HG03378 (cell line): Measurements from ENCODE around the gene OR14A2.
"Not testable (repeated sequence)": the region's sequence is repeated elsewhere in the genome, so short reads cannot be mapped to it uniquely, and the experiment has no call there.

Experiments
- ATAC-seq: cut with Tn5 transposase; IDR thresholded peaks from one replicate; pipeline ENCODE4 v1.9.1; 2021; ENCODE audit warnings: mild to moderate bottlenecking, moderate library complexity; ENCODE audit not compliant: unreplicated experiment

OR14A2 gene

GRCh38 chr1:247748041-247748440, at the start of gene OR14A2:
Gene OR14A2 (minus strand): TSS chr1:247748141.
- no peak for ATAC-seq

GRCh38 chr1:247797518-247797917, 49.6 kb upstream of the OR14A2 start:
- no peak for ATAC-seq

DNA sequence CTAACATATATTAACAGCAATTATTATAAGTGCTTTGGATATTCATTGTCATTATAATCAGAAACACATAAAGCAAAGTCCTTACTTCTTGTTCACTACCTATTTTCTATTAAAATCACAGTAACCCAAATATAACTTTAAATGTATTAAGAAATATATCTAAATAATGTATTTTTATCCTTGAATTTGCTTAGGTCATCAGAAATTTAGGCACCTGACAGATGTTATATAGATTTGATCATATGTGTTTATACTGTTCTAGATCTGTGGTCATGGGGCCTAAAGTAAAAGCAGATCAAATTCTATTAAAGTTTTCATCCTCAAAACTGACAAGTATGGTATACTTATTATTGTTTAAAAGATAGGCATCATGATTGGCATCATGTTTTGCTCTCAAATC, 21.7 kb upstream of the OR14A2 start:
- no peak for ATAC-seq

GRCh38 chr1:247760456-247760855, 12.5 kb upstream of the OR14A2 start, which contains the start of gene OR1C1:
Gene OR1C1 (minus strand): TSS chr1:247760556. CDS start chr1:247758406, 2,150 bp downstream.
- no peak for ATAC-seq

- not testable (repeated sequence) for ATAC-seq
These were observed 6.4 kb upstream of the OR14A2 start for GRCh38 chr1:247754311-247754710.

GRCh38 chr1:247749870-247750269, 1.9 kb upstream of the OR14A2 start:
- ATAC-seq: no peak

DNA sequence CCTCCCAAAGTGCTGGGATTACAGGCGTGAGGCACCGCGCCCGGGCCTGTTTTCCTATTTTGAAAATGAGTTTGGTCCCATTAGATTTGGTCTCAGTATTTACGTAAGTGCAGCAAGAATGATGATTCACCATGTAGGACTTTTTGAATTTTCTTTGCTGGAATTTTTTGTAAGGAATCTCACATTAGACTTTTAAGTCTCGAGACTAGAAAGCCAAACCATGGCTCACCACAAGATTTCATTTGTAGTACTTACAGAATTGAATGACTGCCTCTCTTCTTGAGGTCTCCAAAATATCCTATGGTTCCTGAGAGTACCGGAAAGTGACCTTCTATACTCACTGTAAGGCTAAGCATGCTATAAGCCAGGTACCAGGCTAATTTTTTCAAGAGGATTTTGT, 325 bp downstream of the OR14A2 start:
- no peak for ATAC-seq

- ATAC-seq: no peak
These were observed 1.5 kb downstream of the OR14A2 start for GRCh38 chr1:247746391-247746935.

GRCh38 chr1:247742215-247742760, 5.7 kb downstream of the OR14A2 start:
- not testable (repeated sequence) for ATAC-seq

DNA sequence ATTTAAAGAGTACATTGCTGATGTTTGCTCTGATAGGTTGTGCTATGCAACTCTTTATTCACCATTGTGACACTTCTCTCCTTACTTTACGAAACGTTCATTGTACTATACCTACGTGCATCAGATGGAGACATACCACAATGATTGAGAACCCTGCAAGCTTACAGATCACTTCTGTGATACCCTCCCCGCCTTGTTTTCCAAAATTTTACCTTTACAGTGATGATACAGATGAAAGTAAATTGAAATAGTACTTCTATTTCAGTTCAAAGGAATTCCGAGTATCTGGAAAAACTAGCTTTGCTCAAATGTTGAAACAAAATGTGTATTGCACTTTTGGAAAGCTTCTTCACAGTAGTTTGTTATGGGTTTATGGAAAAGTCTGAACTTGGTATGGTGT, 6.2 kb downstream of the OR14A2 start:
- no peak for ATAC-seq

- no peak for ATAC-seq
These were observed 7.2 kb downstream of the OR14A2 start for GRCh38 chr1:247740721-247741120.

GRCh38 chr1:247738315-247738714, 9.6 kb downstream of the OR14A2 start, which contains the start of gene OR14K1:
Gene OR14K1 (plus strand): TSS chr1:247738615. CDS start chr1:247738615, 0 bp downstream.
- ATAC-seq: no peak

DNA sequence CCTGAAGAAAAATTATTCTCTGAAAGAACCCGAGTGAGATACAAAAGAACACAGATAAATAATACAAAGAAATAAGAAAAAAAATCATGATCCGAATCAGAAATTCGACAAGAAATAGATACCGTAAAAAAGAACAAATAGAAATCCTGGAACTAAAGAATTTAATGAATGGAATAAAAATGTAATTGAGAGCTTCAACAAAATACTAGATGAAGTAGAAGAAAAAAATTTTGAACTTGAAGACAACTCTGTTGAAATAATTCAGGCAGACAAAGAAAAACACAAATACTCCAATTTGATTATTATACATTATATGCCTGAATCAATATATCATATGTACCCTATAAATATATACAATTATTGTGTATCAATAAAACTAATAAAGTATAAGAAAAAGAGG, 26.7 kb downstream of the OR14A2 start:
- ATAC-seq: no peak

DNA sequence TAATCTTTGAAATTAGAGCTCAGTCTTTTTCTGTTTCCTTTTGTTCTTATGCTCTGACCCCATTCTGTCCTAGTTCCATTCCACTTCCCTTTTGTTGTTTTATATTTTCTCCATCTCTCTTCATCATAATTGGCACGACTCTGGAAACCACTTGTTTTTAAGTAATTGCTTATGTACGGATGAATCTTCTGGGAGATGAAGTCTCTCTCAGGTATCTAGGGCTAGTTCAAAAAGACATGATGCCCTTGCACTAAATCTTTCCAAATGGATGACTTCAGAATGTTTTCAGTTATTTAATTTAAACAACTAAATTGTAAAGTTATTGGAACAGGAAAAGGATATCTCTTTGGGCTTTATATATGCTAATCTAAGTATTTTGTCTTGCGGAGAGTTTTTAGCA, 31.4 kb downstream of the OR14A2 start, which contains the start of gene OR6F1:
Gene OR6F1 (minus strand): TSS at position 101 of the 400 bp plus-strand sequence. CDS start 3,891 bp downstream, outside the sequence.
- ATAC-seq: no peak

- no peak for ATAC-seq
These were observed 34.2 kb downstream of the OR14A2 start for GRCh38 chr1:247713753-247714152.

DNA sequence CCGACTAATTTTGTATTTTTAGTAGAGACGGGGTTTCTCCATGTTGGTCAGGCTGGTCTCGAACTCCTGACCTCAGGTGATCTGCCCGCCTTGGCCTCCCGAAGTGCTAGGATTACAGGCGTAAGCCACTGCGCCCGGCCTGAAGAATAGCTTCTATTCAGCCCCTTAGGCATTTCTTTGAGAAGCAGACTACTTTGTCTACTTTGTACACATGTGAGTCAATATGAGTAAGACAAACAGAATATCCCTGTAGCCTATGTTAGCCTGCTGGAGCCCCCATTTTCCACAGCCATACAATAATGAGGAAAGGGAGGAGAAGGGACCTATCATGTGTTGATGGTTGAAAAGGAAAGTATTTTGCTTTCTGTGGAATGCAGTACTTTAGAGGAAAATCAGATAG, 37.3 kb downstream of the OR14A2 start:
- ATAC-seq: not testable (repeated sequence)

GRCh38 chr1:247701338-247701737, 46.6 kb downstream of the OR14A2 start:
- no peak for ATAC-seq

DNA sequence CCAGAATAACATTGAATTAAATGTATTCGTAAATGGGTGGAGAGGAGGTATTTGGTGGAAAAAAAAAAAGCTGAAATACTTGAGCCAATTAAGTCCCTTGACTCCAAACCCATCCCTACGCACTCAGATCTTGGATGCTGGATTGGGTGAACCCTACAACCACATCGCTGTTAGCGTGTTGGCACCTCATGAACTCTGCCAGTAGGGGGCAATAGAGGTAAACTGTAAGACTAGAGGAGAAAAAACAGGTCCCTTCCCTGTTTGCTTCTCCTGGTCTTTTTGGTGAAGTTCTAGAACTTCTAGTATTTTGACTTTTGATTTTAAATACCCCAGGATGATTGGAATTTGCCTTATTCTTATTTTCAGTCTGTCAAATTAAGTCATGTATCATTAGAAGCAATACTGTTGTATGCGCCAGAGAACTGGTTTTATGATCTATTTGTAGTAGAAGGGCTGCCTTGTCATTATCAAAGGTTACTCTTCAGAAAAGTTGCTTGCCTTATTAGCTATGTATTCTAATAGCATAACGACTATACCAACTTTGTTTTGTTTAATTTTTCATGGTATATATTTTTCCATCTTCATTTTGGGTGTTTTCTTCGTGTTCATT, 66.5 kb downstream of the OR14A2 start:
- peak; percentile 94 for ATAC-seq

DNA sequence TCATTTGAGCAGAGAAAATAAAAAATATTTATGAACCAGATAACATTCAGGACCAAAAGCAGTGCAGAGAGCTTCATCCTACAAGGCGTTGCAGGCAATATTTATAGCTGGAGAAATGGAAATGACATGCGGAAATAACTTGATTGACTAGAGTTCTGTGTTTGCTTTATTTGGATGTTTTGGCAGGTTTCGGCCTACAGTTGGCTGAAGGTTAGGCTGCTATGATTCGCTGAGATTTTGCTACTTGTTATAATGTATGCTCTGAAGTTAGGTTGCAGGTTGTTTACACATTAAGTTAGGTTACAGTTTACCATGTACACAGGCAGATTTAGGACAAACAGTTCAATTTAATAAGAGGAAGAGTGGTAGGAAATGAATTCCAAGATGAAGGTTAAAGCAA, 67.8 kb downstream of the OR14A2 start:
- no peak for ATAC-seq

- ATAC-seq: no peak
These were observed 68.3 kb downstream of the OR14A2 start, which contains the start of gene OR13G1 for GRCh38 chr1:247679639-247680038. Gene OR13G1 (minus strand): TSS chr1:247679739. CDS start chr1:247673041, 6,698 bp downstream.
